HepG2 (cell line): Measurements from ENCODE around the gene CDK15. TPM values are rescaled to one million over a fixed set of nuclear protein-coding genes. Genes with fewer than 3 reads are reported as not detected.

ENCODE experiments used
- HNF4G ChIP-seq, 2 experiments: sonication (generic) in 1 of 2; formaldehyde crosslinking in 1 of 2; IDR thresholded peaks; 2 replicates each; pipeline versions ENCODE4 v1.4.0 to v1.6.1; 2011 to 2020; ENCODE audit warnings: borderline replicate concordance in 2 of 2, low read depth in 2 of 2, mild to moderate bottlenecking in 2 of 2, low read length in 1 of 2, missing genetic modification reagents in 1 of 2, moderate library complexity in 1 of 2
- MAF1 ChIP-seq: sonication (generic); formaldehyde crosslinking; IDR thresholded peaks from 2 replicates; pipeline ENCODE4 v1.5.0; 2020; ENCODE audit warnings: missing genetic modification reagents, borderline replicate concordance
- MYNN ChIP-seq: sonication (generic); formaldehyde crosslinking; IDR thresholded peaks from 2 replicates; pipeline ENCODE4 v1.4.0; 2020; ENCODE audit warnings: mild to moderate bottlenecking, low read depth, missing genetic modification reagents
- SMC3 ChIP-seq: IDR thresholded peaks from 2 replicates; pipeline ENCODE4 v1.6.1; 2011; ENCODE audit warnings: low read length, improper control_type of control experiment
- SSRP1 ChIP-seq: IDR thresholded peaks from 2 replicates; pipeline ENCODE4 v1.6.1; 2016; ENCODE audit warnings: control low read depth
- TOE1 ChIP-seq: sonication (generic); formaldehyde crosslinking; IDR thresholded peaks from 2 replicates; pipeline ENCODE4 v1.4.0; 2020; ENCODE audit warnings: mild to moderate bottlenecking, missing genetic modification reagents
- ZNF468 ChIP-seq: sonication (generic); formaldehyde crosslinking; IDR thresholded peaks from 2 replicates; pipeline ENCODE4 v1.8.0; 2022; ENCODE audit warnings: mild to moderate bottlenecking, moderate library complexity, missing genetic modification reagents
- polyA plus RNA-seq, 8 experiments: library from polyadenylated mRNA; depleted of rRNA in 3 of 8; stranded (reverse) in 7 of 8; unstranded in 1 of 8; fragments of >200 nt; fragmentation: Illumina TruSeq in 4 of 8; extraction: Trizol in 4 of 8; gene quantifications; 2 replicates each; pipeline versions ENCODE4 v1.2.1 to v1.2.3, GENCODE V29; 2011 to 2016; ENCODE audit warnings: low read depth in 4 of 8, missing spikeins in 1 of 8, mixed read lengths in 1 of 8; ENCODE audit not compliant: insufficient read depth in 1 of 8
- total RNA-seq, 5 experiments: library from RNA; depleted of rRNA; stranded (reverse); fragments of >200 nt; fragmentation: Illumina TruSeq; extraction: Trizol; gene quantifications; 2 replicates each; pipeline ENCODE4 v1.2.3, GENCODE V29; 2016; ENCODE audit warnings: low read depth in 1 of 5
- TF ChIP-seq, protein P1 (sequence below): sonication (generic); formaldehyde crosslinking; IDR thresholded peaks from 2 replicates; pipeline ENCODE4 v1.4.0; 2020; ENCODE audit warnings: low read depth, mild to moderate bottlenecking, missing genetic modification reagents
- TF ChIP-seq, protein P2 (sequence below): sonication (generic); formaldehyde crosslinking; IDR thresholded peaks from 2 replicates; pipeline ENCODE4 v1.4.0; 2020; ENCODE audit warnings: missing genetic modification reagents, borderline replicate concordance
- TF ChIP-seq, protein P3 (sequence below): sonication (generic); formaldehyde crosslinking; IDR thresholded peaks from 2 replicates; pipeline ENCODE4 v1.8.0; 2022; ENCODE audit warnings: low read depth, missing genetic modification reagents
- TF ChIP-seq, protein P4 (sequence below): sonication (generic); formaldehyde crosslinking; IDR thresholded peaks from 2 replicates; pipeline ENCODE4 v1.4.0; 2020; ENCODE audit warnings: missing genetic modification reagents
- TF ChIP-seq, protein P5 (sequence below): sonication (generic); formaldehyde crosslinking; IDR thresholded peaks from 2 replicates; pipeline ENCODE4 v1.5.0; 2020; ENCODE audit warnings: missing genetic modification reagents
- TF ChIP-seq, protein P6 (sequence below): sonication (generic); formaldehyde crosslinking; IDR thresholded peaks from 2 replicates; pipeline ENCODE4 v1.5.1; 2020; ENCODE audit warnings: missing genetic modification reagents, mild to moderate bottlenecking, borderline replicate concordance

The CDK15 gene
- total and polyA plus RNA-seq, 2 of the 13 experiments (the other 11 are each of a cell fraction or from before 2014, with no cell fraction given) = not detected

DNA sequence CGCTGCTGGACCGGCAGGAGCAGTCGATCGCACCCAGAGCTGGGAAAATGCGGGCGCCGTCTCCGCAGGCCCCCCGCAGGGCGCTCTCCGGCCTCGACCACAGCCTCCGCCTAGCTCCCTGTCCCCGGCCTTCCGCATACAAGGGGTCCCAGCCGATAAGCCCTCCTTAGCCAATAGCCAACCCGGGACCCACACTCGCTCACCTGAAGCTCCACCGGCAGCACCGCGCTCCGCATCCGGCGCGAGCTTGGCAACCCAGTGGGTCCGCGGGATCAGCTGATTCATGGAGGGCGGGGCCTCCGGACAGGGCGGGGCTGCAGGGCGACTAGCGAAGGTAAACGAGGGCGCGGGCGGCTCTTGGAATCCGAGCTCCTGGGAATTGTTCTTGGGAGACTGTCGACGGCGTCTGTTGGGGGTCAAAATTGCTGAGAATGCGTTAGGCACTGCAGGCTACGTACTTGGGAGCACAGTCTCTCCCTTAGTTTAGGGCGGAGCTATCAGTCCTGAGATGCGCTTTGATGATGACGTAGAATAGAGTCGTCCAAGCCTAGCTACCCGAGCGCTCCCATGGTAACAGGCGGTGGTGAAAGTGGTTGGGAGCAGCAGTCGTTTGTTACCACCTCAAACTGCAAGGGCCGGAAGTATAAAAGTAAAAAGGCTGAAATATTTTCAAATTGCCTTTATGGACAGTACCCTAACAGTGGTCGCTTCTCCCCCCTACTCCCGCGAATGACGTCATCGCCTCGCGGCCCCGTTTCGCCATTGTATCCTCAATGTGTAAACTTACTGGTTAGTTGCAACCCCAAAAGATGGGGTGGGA is 25.5 kb upstream of the CDK15 start, which contains the start of gene ALS2 (continued):
- TF ChIP-seq, protein P1, sequence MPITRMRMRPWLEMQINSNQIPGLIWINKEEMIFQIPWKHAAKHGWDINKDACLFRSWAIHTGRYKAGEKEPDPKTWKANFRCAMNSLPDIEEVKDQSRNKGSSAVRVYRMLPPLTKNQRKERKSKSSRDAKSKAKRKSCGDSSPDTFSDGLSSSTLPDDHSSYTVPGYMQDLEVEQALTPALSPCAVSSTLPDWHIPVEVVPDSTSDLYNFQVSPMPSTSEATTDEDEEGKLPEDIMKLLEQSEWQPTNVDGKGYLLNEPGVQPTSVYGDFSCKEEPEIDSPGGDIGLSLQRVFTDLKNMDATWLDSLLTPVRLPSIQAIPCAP = no peak
- TF ChIP-seq TOE1 (CRISPR knock-in tag) = no peak
- TF ChIP-seq, protein P2, sequence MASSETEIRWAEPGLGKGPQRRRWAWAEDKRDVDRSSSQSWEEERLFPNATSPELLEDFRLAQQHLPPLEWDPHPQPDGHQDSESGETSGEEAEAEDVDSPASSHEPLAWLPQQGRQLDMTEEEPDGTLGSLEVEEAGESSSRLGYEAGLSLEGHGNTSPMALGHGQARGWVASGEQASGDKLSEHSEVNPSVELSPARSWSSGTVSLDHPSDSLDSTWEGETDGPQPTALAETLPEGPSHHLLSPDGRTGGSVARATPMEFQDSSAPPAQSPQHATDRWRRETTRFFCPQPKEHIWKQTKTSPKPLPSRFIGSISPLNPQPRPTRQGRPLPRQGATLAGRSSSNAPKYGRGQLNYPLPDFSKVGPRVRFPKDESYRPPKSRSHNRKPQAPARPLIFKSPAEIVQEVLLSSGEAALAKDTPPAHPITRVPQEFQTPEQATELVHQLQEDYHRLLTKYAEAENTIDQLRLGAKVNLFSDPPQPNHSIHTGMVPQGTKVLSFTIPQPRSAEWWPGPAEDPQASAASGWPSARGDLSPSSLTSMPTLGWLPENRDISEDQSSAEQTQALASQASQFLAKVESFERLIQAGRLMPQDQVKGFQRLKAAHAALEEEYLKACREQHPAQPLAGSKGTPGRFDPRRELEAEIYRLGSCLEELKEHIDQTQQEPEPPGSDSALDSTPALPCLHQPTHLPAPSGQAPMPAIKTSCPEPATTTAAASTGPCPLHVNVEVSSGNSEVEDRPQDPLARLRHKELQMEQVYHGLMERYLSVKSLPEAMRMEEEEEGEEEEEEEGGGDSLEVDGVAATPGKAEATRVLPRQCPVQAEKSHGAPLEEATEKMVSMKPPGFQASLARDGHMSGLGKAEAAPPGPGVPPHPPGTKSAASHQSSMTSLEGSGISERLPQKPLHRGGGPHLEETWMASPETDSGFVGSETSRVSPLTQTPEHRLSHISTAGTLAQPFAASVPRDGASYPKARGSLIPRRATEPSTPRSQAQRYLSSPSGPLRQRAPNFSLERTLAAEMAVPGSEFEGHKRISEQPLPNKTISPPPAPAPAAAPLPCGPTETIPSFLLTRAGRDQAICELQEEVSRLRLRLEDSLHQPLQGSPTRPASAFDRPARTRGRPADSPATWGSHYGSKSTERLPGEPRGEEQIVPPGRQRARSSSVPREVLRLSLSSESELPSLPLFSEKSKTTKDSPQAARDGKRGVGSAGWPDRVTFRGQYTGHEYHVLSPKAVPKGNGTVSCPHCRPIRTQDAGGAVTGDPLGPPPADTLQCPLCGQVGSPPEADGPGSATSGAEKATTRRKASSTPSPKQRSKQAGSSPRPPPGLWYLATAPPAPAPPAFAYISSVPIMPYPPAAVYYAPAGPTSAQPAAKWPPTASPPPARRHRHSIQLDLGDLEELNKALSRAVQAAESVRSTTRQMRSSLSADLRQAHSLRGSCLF (CRISPR knock-in tag) = peak; percentile 83
- no peak for TF ChIP-seq HNF4G (IDR thresholded peaks at IDR 0.05; ENCODE audit: borderline replicate concordance, low read depth, low read length)
- TF ChIP-seq HNF4G (CRISPR knock-in tag; IDR thresholded peaks at IDR 0.05; ENCODE audit: borderline replicate concordance, low read depth) = no peak
- TF ChIP-seq, protein P3, sequence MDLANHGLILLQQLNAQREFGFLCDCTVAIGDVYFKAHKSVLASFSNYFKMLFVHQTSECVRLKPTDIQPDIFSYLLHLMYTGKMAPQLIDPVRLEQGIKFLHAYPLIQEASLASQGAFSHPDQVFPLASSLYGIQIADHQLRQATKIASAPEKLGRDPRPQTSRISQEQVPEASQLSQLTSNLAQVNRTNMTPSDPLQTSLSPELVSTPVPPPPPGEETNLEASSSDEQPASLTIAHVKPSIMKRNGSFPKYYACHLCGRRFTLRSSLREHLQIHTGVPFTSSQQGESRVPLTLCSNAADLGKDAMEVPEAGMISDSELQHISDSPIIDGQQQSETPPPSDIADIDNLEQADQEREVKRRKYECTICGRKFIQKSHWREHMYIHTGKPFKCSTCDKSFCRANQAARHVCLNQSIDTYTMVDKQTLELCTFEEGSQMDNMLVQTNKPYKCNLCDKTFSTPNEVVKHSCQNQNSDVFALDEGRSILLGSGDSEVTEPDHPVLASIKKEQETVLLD (CRISPR knock-in tag) = 0 out of 2 replicates have a peak, but pooled peaks have one; percentile 43
- TF ChIP-seq, protein P4, sequence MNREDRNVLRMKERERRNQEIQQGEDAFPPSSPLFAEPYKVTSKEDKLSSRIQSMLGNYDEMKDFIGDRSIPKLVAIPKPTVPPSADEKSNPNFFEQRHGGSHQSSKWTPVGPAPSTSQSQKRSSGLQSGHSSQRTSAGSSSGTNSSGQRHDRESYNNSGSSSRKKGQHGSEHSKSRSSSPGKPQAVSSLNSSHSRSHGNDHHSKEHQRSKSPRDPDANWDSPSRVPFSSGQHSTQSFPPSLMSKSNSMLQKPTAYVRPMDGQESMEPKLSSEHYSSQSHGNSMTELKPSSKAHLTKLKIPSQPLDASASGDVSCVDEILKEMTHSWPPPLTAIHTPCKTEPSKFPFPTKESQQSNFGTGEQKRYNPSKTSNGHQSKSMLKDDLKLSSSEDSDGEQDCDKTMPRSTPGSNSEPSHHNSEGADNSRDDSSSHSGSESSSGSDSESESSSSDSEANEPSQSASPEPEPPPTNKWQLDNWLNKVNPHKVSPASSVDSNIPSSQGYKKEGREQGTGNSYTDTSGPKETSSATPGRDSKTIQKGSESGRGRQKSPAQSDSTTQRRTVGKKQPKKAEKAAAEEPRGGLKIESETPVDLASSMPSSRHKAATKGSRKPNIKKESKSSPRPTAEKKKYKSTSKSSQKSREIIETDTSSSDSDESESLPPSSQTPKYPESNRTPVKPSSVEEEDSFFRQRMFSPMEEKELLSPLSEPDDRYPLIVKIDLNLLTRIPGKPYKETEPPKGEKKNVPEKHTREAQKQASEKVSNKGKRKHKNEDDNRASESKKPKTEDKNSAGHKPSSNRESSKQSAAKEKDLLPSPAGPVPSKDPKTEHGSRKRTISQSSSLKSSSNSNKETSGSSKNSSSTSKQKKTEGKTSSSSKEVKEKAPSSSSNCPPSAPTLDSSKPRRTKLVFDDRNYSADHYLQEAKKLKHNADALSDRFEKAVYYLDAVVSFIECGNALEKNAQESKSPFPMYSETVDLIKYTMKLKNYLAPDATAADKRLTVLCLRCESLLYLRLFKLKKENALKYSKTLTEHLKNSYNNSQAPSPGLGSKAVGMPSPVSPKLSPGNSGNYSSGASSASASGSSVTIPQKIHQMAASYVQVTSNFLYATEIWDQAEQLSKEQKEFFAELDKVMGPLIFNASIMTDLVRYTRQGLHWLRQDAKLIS (CRISPR knock-in tag) = no peak
- peak; percentile 26; the same call in 1 of the 2 replicates for TF ChIP-seq SSRP1 (CRISPR knock-in tag)
- TF ChIP-seq SMC3 = peak; percentile 0; the same call in 1 of the 2 replicates
- peak; percentile 62; the same call in 1 of the 2 replicates for TF ChIP-seq MAF1 (CRISPR knock-in tag)
- peak; percentile 33; the same call in 1 of the 2 replicates for TF ChIP-seq MYNN (CRISPR knock-in tag)
- TF ChIP-seq, protein P5, sequence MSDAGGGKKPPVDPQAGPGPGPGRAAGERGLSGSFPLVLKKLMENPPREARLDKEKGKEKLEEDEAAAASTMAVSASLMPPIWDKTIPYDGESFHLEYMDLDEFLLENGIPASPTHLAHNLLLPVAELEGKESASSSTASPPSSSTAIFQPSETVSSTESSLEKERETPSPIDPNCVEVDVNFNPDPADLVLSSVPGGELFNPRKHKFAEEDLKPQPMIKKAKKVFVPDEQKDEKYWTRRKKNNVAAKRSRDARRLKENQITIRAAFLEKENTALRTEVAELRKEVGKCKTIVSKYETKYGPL (CRISPR knock-in tag) = no peak; the same call in 1 of the 2 replicates
- TF ChIP-seq, protein P6, sequence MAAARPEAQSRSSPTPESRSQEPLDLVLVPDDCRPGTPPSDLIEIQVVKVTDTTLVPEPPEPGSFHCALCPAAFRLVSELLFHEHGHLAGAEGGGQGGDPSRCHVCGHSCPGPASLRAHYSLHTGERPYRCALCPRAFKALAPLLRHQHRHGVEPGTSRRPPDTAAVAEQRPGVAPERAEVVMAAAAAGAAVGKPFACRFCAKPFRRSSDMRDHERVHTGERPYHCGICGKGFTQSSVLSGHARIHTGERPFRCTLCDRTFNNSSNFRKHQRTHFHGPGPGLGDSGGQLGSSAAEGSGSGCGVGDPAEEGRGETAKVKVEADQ (CRISPR knock-in tag) = 0 out of 2 replicates have a peak, but pooled peaks have one; percentile 17
- no peak for TF ChIP-seq ZNF468 (CRISPR knock-in tag)
